A549 (cell line): Measurements from ENCODE around the gene STK11IP.

Source experiments
- BHLHE40 ChIP-seq: IDR thresholded peaks from 2 replicates; pipeline ENCODE4 v1.6.1; 2012; ENCODE audit warnings: low read depth, low read length, inconsistent platforms
- CTCF ChIP-seq: fragments of >200 bp; sonication (Bioruptor Twin); formaldehyde crosslinking; IDR thresholded peaks from 3 replicates; pipeline ENCODE4 v1.5.1; 2016
- HDAC2 ChIP-seq: fragments of 200-600 bp; sonication (generic); IDR thresholded peaks from 2 replicates; pipeline ENCODE4 v1.6.1; 2016
- KDM5A ChIP-seq: fragments of 200-600 bp; sonication (generic); IDR thresholded peaks from 2 replicates; pipeline ENCODE4 v1.6.1; 2016; ENCODE audit warnings: antibody characterized with exemption, mild to moderate bottlenecking
- POLR2A ChIP-seq: IDR thresholded peaks from 2 replicates; pipeline ENCODE4 v1.6.1; 2012; ENCODE audit warnings: mild to moderate bottlenecking, low read length
- RCOR1 ChIP-seq: fragments of 150-350 bp; IDR thresholded peaks from 2 replicates; pipeline ENCODE4 v1.6.1; 2014; ENCODE audit warnings: antibody characterized with exemption, low read length, low read depth
- REST ChIP-seq: fragments of 200-600 bp; sonication (generic); IDR thresholded peaks from 2 replicates; pipeline ENCODE4 v1.6.1; 2016; ENCODE audit warnings: antibody characterized with exemption, mild to moderate bottlenecking, moderate library complexity
- RNF2 ChIP-seq: fragments of 200-600 bp; sonication (generic); IDR thresholded peaks from 2 replicates; pipeline ENCODE4 v1.6.1; 2016; ENCODE audit warnings: low read depth, mild to moderate bottlenecking, antibody characterized with exemption, moderate library complexity, borderline replicate concordance
- SREBF2 ChIP-seq: fragments of 450-650 bp; IDR thresholded peaks from 2 replicates; pipeline ENCODE4 v1.6.1; 2014; ENCODE audit warnings: mild to moderate bottlenecking, moderate library complexity

GRCh38 chr2:219636941-219637841 is 39.5 kb downstream of the STK11IP start:
- TF ChIP-seq POLR2A (no peak), CTCF (no peak), SREBF2 (no peak), KDM5A (no peak), RNF2 (no peak), REST (no peak), HDAC2 (no peak), BHLHE40 (no peak), RCOR1 (no peak)
